Measurements from ENCODE around the gene SGK1.

DNA sequence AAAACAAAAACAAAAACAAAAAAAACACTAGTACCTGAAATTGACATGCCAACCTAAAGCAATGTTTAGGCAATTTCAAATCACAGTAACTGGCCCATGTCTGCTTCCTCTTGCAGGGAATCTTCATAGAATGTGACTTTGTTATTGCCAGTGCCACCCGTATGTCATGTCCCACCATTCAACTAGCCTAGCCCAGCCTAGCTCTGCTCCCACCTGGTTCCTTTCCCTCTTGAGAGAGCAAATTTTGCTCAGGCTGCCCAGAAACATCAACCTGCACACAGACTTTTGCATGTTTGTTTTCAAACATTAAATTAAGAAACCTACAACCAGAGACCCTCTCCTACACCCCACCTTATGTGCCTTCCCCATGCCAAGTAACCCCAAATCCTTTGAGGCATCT is 140.7 kb downstream of the SGK1 start:
- TF ChIP-seq, protein P1, sequence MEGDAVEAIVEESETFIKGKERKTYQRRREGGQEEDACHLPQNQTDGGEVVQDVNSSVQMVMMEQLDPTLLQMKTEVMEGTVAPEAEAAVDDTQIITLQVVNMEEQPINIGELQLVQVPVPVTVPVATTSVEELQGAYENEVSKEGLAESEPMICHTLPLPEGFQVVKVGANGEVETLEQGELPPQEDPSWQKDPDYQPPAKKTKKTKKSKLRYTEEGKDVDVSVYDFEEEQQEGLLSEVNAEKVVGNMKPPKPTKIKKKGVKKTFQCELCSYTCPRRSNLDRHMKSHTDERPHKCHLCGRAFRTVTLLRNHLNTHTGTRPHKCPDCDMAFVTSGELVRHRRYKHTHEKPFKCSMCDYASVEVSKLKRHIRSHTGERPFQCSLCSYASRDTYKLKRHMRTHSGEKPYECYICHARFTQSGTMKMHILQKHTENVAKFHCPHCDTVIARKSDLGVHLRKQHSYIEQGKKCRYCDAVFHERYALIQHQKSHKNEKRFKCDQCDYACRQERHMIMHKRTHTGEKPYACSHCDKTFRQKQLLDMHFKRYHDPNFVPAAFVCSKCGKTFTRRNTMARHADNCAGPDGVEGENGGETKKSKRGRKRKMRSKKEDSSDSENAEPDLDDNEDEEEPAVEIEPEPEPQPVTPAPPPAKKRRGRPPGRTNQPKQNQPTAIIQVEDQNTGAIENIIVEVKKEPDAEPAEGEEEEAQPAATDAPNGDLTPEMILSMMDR (IDR thresholded peaks at IDR 0.05) = no peak
- no peak for TF ChIP-seq EZH2 (IDR thresholded peaks at IDR 0.05)
- no peak for TF ChIP-seq EZH2phosphoT487 (IDR thresholded peaks at IDR 0.05)
